K562 (cell line): ENCODE measurements around the gene MTG2. TPM values are rescaled to one million over a fixed set of nuclear protein-coding genes. Genes with fewer than 3 reads are reported as not detected.

Source experiments
- ATAC-seq: fragments of 200-7000 bp; cut with Tn5 transposase; 3 replicates; pipeline ENCODE4 v1.9.1; 2020; ENCODE audit warnings: moderate library complexity
- BruUV-seq: library from RNA; stranded (reverse); fragments of 400-500 nt; replicated peaks from 2 replicates; lab custom pipeline; 2021; lab: Mats Ljungman, UMichigan
- CTCF ChIA-PET: fragments of 300-600 bp; formaldehyde crosslinking; extraction: SDS; loops from one replicate; lab custom pipeline; 2021; ENCODE audit warnings: low intra/inter-chr PET ratio; lab: Yijun Ruan, JAX
- POLR2A ChIA-PET: fragments of 300-600, 350-650 bp; sonication (Branson Sonifier 250); formaldehyde crosslinking; extraction: SDS; loops from one replicate; lab custom pipeline; 2021; ENCODE audit warnings: antibody characterized with exemption, inconsistent platforms; lab: Yijun Ruan, JAX
- DNase-seq, 4 experiments: peaks; one replicate each; pipeline versions ENCODE4 v3.0.0 to v3.0.0-alpha.2; 2011 to 2018; ENCODE audit warnings: low spot score in 3 of 4, mixed read lengths in 3 of 4; ENCODE audit errors: extremely low read depth in 1 of 4
- FAIRE-seq: peaks from 2 replicates; lab custom pipeline; 2011; peaks lifted over from hg19 to GRCh38; lab: Jason Lieb, UNC
- H2AFZ ChIP-seq: 2 replicates; pipeline ENCODE4 v1.6.0; 2011; ENCODE audit warnings: low read depth, low read length, control low read depth, inconsistent platforms
- H3K27ac ChIP-seq: fragments of 200-600 bp; 3 replicates; pipeline ENCODE4 v1.8.0; 2011; ENCODE audit warnings: low read depth, mild to moderate bottlenecking, control low read depth, inconsistent platforms, low read length, moderate library complexity, mixed read lengths; ENCODE audit errors: extremely low read depth
- H3K27me3 ChIP-seq, 2 experiments: fragments of 300-600 bp in 1 of 2; 2 replicates in 1 of 2; 3 replicates in 1 of 2; pipeline versions ENCODE4 v1.6.0 to v1.8.0; 2011; ENCODE audit warnings: inconsistent platforms in 2 of 2, low read length in 2 of 2, mild to moderate bottlenecking in 1 of 2, mixed read lengths in 1 of 2, moderate library complexity in 1 of 2; ENCODE audit not compliant: control insufficient read depth in 2 of 2, insufficient read depth in 2 of 2
- H3K36me3 ChIP-seq: fragments of 300-600 bp; 3 replicates; pipeline ENCODE4 v1.8.0; 2011; ENCODE audit warnings: mild to moderate bottlenecking, low read length, inconsistent platforms; ENCODE audit not compliant: control insufficient read depth, insufficient read depth
- H3K4me1 ChIP-seq, 2 experiments: fragments of 200-600 bp in 1 of 2; replicated peaks in 1 of 2; 2 replicates in 1 of 2; 3 replicates in 1 of 2; pipeline versions ENCODE4 v1.5.1 to v1.8.0; 2011; ENCODE audit warnings: inconsistent platforms in 2 of 2, low read length in 2 of 2, mild to moderate bottlenecking in 1 of 2, mixed read lengths in 1 of 2, moderate library complexity in 1 of 2; ENCODE audit not compliant: control insufficient read depth in 2 of 2, insufficient read depth in 2 of 2
- H3K4me2 ChIP-seq: 2 replicates; pipeline ENCODE4 v1.6.1; 2011; ENCODE audit warnings: low read length, control low read depth, inconsistent platforms, mixed read lengths; ENCODE audit not compliant: insufficient read depth
- H3K4me3 ChIP-seq: fragments of 200-600 bp; sonication (generic), shearing (Covaris generic); 2 replicates; pipeline ENCODE4 v1.5.1; 2016; ENCODE audit warnings: control low read depth, inconsistent platforms
- H3K79me2 ChIP-seq: fragments of 200-600 bp; 3 replicates; pipeline ENCODE4 v1.8.0; 2011; ENCODE audit warnings: low read length, inconsistent platforms; ENCODE audit not compliant: control insufficient read depth, insufficient read depth
- H3K9ac ChIP-seq, 2 experiments: 2 replicates each; pipeline versions ENCODE4 v1.6.0 to v1.6.1; 2011; ENCODE audit warnings: low read depth in 2 of 2, low read length in 2 of 2, control low read depth in 1 of 2, inconsistent platforms in 1 of 2, mild to moderate bottlenecking in 1 of 2, mixed read lengths in 1 of 2; ENCODE audit not compliant: insufficient read depth in 1 of 2
- H3K9me1 ChIP-seq: one replicate; pipeline ENCODE4 v1.6.0; 2011; ENCODE audit warnings: inconsistent platforms, mild to moderate bottlenecking, low read length, moderate library complexity; ENCODE audit not compliant: control insufficient read depth, insufficient read depth
- H3K9me3 ChIP-seq: replicated peaks from 2 replicates; pipeline ENCODE4 v1.5.1; 2011; ENCODE audit warnings: low read depth, low read length, inconsistent platforms; ENCODE audit not compliant: control insufficient read depth, insufficient read depth
- H4K20me1 ChIP-seq: replicated peaks from 2 replicates; pipeline ENCODE4 v1.6.1; 2011; ENCODE audit warnings: low read length, inconsistent platforms, mixed read lengths; ENCODE audit not compliant: control insufficient read depth, insufficient read depth
- CHD1 ChIP-seq: fragments of 200-600 bp; sonication (generic); IDR thresholded peaks from one replicate; pipeline ENCODE4 v1.6.1; 2012; ENCODE audit warnings: mild to moderate bottlenecking, moderate library complexity, low read length, inconsistent platforms
- KDM5B ChIP-seq: fragments of 200-600 bp; sonication (generic); IDR thresholded peaks from 2 replicates; pipeline ENCODE4 v1.6.1; 2012; ENCODE audit warnings: low read depth, mild to moderate bottlenecking, moderate library complexity, low read length, control low read depth, inconsistent platforms; ENCODE audit not compliant: insufficient replicate concordance
- PREB ChIP-seq: sonication (generic); formaldehyde crosslinking; IDR thresholded peaks from 2 replicates; pipeline ENCODE4 v1.8.1; 2023; ENCODE audit warnings: mild to moderate bottlenecking, missing genetic modification reagents
- STAG1 ChIP-seq: sonication (generic); formaldehyde crosslinking; IDR thresholded peaks from 2 replicates; pipeline ENCODE4 v1.5.0; 2020; ENCODE audit warnings: missing genetic modification reagents, borderline replicate concordance
- XRCC5 ChIP-seq: fragments of 200-400 bp; formaldehyde crosslinking; IDR thresholded peaks from 2 replicates; pipeline ENCODE4 v1.6.1; 2017; ENCODE audit warnings: low read depth, mild to moderate bottlenecking, low read length
- ZNF511 ChIP-seq: sonication (generic); formaldehyde crosslinking; IDR thresholded peaks from 2 replicates; pipeline ENCODE4 v1.8.0; 2022; ENCODE audit warnings: mild to moderate bottlenecking, missing genetic modification reagents
- ZNF740 ChIP-seq, 3 experiments: fragments of 200-800 bp in 1 of 3; sonication (Bioruptor generic) in 1 of 3; sonication (generic) in 1 of 3; formaldehyde crosslinking in 1 of 3; IDR thresholded peaks; 2 replicates each; pipeline versions ENCODE4 v1.6.1 to v1.8.0; 2016 to 2022; ENCODE audit warnings: mild to moderate bottlenecking in 2 of 3, missing compliant biosample characterization in 2 of 3, missing genetic modification characterization in 2 of 3, missing genetic modification reagents in 1 of 3
- WGBS: fragments of 100-300 bp; shearing (Covaris generic); methylation state at CpG from one replicate; pipeline ENCODE4 v1.1.6; 2016; ENCODE audit warnings: low coverage, mixed read lengths; ENCODE audit not compliant: insufficient coverage; ENCODE audit errors: missing lambda C conversion rate; 5-methylcytosine and 5-hydroxymethylcytosine counted together
- in situ Hi-C: fragments of 300-500 bp; cut with MboI; formaldehyde crosslinking; loops from 4 replicates; pipeline ENCODE4 v1.15.0; 2018; ENCODE audit warnings: inconsistent platforms, mixed read lengths
- intact Hi-C: fragments of 100-400 bp; cut with micrococcal nuclease; formaldehyde crosslinking; loops from 2 replicates; pipeline ENCODE4 v1.14.2; 2022
- polyA plus RNA-seq, 8 experiments: library from polyadenylated mRNA; depleted of rRNA in 4 of 8; stranded (reverse) in 5 of 8; unstranded in 3 of 8; fragments of >200 nt; fragmentation: Nextera tagmentation in 2 of 8; fragmentation: Illumina TruSeq in 1 of 8; extraction: Ambion mirVana in 2 of 8; extraction: Trizol in 1 of 8; gene quantifications; 2 replicates each; pipeline versions ENCODE4 v1.2.1 to v1.2.3, GENCODE V29; 2011 to 2014; ENCODE audit warnings: inconsistent platforms in 1 of 8, missing spikeins in 1 of 8
- total RNA-seq, 7 experiments: library from RNA; depleted of rRNA in 6 of 7; stranded (reverse); fragments of >200 nt in 6 of 7; fragmentation: Illumina TruSeq in 2 of 7; extraction: Trizol in 2 of 7; gene quantifications; 2 replicates each; pipeline versions ENCODE4 v1.2.1 to v1.2.3, GENCODE V29; 2011 to 2021; ENCODE audit warnings: low replicate concordance in 1 of 7
- TF ChIP-seq, protein P1 (sequence below): IDR thresholded peaks from 2 replicates; pipeline ENCODE4 v1.6.1; 2016; ENCODE audit warnings: missing genetic modification characterization, missing compliant biosample characterization

The MTG2 gene
- total and polyA plus RNA-seq, 9 of the 15 experiments (the other 6 are each of a cell fraction or from before 2014, with no cell fraction given) = 8.7 to 67.5 (median 44.5) TPM

- intact Hi-C loops = no loop called here
- no peak overlapping the region for H3K9ac ChIP-seq
- H3K4me2 ChIP-seq = no peak overlapping the region
- H3K4me1 ChIP-seq = peaks cover 4 to 52% of the 10 kb centered on the region in 2 experiments; a peak in 3 of 5 replicates
- no peak for TF ChIP-seq KDM5B
- no peak for TF ChIP-seq CHD1
- TF ChIP-seq, protein P1, sequence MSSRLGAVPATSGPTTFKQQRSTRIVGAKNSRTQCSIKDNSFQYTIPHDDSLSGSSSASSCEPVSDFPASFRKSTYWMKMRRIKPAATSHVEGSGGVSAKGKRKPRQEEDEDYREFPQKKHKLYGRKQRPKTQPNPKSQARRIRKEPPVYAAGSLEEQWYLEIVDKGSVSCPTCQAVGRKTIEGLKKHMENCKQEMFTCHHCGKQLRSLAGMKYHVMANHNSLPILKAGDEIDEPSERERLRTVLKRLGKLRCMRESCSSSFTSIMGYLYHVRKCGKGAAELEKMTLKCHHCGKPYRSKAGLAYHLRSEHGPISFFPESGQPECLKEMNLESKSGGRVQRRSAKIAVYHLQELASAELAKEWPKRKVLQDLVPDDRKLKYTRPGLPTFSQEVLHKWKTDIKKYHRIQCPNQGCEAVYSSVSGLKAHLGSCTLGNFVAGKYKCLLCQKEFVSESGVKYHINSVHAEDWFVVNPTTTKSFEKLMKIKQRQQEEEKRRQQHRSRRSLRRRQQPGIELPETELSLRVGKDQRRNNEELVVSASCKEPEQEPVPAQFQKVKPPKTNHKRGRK (tag) = no peak
- TF ChIP-seq STAG1 (CRISPR knock-in tag) = no peak
- TF ChIP-seq XRCC5 = no peak
- TF ChIP-seq ZNF511 (CRISPR knock-in tag) = no peak
- no peak for TF ChIP-seq PREB (CRISPR knock-in tag)
- TF ChIP-seq ZNF740 (CRISPR knock-in tag; IDR thresholded peaks at IDR 0.05) = no peak
- no peak for TF ChIP-seq ZNF740 (tag; IDR thresholded peaks at IDR 0.05)
- TF ChIP-seq, all 486 proteins: peak for 0
- Histone ChIP-seq H3K79me2 (no peaks in the 10 kb centered on the region), H3K4me3 (no peak overlapping the region), H3K9me1 (peaks cover 3% of the 10 kb centered on the region), H3K27me3 (peaks cover 24 to 56% of the 10 kb centered on the region in 2 experiments; a peak in 4 of 5 replicates), H2AFZ (no peak overlapping the region), H4K20me1 (peaks cover 30% of the 10 kb centered on the region), H3K36me3 (no peaks in the 10 kb centered on the region), H3K27ac (no peak overlapping the region), H3K9me3 (no peaks in the 10 kb centered on the region)
- in situ Hi-C loops = no loop called here
- no TSS peak for BruUV-seq
- ChIA-PET POLR2A (interaction anchor here (0.5 kb wide), 1 partner anchor 37 kb away, joined by 4 read pairs; no protein-coding TSS in a partner anchor), CTCF (no interaction called here)
- FAIRE-seq = no peak
- 18% methylated on average over 10 of the region's 10 CpGs for WGBS
- no peak for DNase-seq
- no peak for ATAC-seq
Observed at GRCh38 chr20:62212299-62212698, 29.5 kb downstream of the MTG2 start.
